Endothelial cell (in vitro differentiated cells): Measurements from ENCODE around the gene CES4A. TPM values are rescaled to one million over a fixed set of nuclear protein-coding genes. Genes with fewer than 3 reads are reported as not detected.
"Not testable (repeated sequence)": the region's sequence is repeated elsewhere in the genome, so short reads cannot be mapped to it uniquely, and the experiment has no call there.

Experiments used
- DNase-seq: peaks from one replicate; pipeline ENCODE4 v3.0.0; 2021; ENCODE audit warnings: low spot score
- H3K27ac Mint-ChIP-seq: one replicate; pipeline ENCODE4 v1.8.0; 2021; ENCODE audit warnings: mixed read lengths, inconsistent platforms; ENCODE audit not compliant: unreplicated experiment
- H3K27me3 Mint-ChIP-seq: one replicate; pipeline ENCODE4 v1.8.0; 2021; ENCODE audit warnings: mild to moderate bottlenecking, moderate library complexity, mixed read lengths, inconsistent platforms; ENCODE audit not compliant: unreplicated experiment
- H3K36me3 Mint-ChIP-seq: one replicate; pipeline ENCODE4 v1.8.0; 2021; ENCODE audit warnings: mild to moderate bottlenecking, low read depth, mixed read lengths, inconsistent platforms; ENCODE audit not compliant: unreplicated experiment
- H3K4me1 Mint-ChIP-seq: one replicate; pipeline ENCODE4 v1.8.0; 2021; ENCODE audit warnings: mild to moderate bottlenecking, mixed read lengths, inconsistent platforms; ENCODE audit not compliant: unreplicated experiment
- H3K4me3 Mint-ChIP-seq: one replicate; pipeline ENCODE4 v1.8.0; 2021; ENCODE audit warnings: mild to moderate bottlenecking, mixed read lengths, inconsistent platforms; ENCODE audit not compliant: unreplicated experiment
- H3K9me3 Mint-ChIP-seq: one replicate; pipeline ENCODE4 v1.8.0; 2021; ENCODE audit warnings: mixed read lengths, inconsistent platforms; ENCODE audit not compliant: unreplicated experiment
- CTCF ChIP-seq: fragments of 200-600 bp; sonication (generic); IDR thresholded peaks from one replicate; pipeline ENCODE4 v1.5.0; 2021; ENCODE audit warnings: antibody characterized with exemption; ENCODE audit not compliant: unreplicated experiment
- total RNA-seq: library from RNA; stranded (reverse); fragmentation: NEBNext Ultra II Directional; extraction: Animal tissue kit (Norgen Biotek cat#: 25700); gene quantifications from one replicate; pipeline ENCODE4 v1.2.1, GENCODE V29; 2021; ENCODE audit not compliant: unreplicated experiment

The CES4A gene
- total RNA-seq, 1 donor from 2014 or later: 1.1 TPM

- no peak for TF ChIP-seq CTCF
- DNase-seq: no peak
- H3K4me3 Mint-ChIP-seq: no peak overlapping the region
- no peak overlapping the region for H3K27ac Mint-ChIP-seq
- H3K9me3 Mint-ChIP-seq: no peaks in the 10 kb centered on the region
- H3K27me3 Mint-ChIP-seq: peaks cover 5% of the 10 kb centered on the region
- H3K4me1 Mint-ChIP-seq: peaks cover 5% of the 10 kb centered on the region
- peaks cover 19% of the 10 kb centered on the region for H3K36me3 Mint-ChIP-seq
Observed at GRCh38 chr16:66944054-66944441, 44.3 kb upstream of the CES4A start.

GRCh38 chr16:66944971-66945370 lies 43.4 kb upstream of the CES4A start:
- H3K27me3 Mint-ChIP-seq, H3K9me3 Mint-ChIP-seq, DNase-seq, H3K4me1 Mint-ChIP-seq, H3K4me3 Mint-ChIP-seq: not testable (repeated sequence)
- Mint-ChIP-seq H3K27ac (peak overlapping the region; percentile 14), H3K36me3 (peaks cover 15% of the 10 kb centered on the region)

- no peak for TF ChIP-seq CTCF
- peaks cover 13% of the 10 kb centered on the region for H3K36me3 Mint-ChIP-seq
- H3K9me3 Mint-ChIP-seq: no peaks in the 10 kb centered on the region
- no peaks in the 10 kb centered on the region for H3K27me3 Mint-ChIP-seq
- no peak overlapping the region for H3K4me3 Mint-ChIP-seq
- H3K4me1 Mint-ChIP-seq: peaks cover 5% of the 10 kb centered on the region
- no peak for DNase-seq
- no peak overlapping the region for H3K27ac Mint-ChIP-seq
Observed at GRCh38 chr16:66945939-66946338, 42.5 kb upstream of the CES4A start.

DNA sequence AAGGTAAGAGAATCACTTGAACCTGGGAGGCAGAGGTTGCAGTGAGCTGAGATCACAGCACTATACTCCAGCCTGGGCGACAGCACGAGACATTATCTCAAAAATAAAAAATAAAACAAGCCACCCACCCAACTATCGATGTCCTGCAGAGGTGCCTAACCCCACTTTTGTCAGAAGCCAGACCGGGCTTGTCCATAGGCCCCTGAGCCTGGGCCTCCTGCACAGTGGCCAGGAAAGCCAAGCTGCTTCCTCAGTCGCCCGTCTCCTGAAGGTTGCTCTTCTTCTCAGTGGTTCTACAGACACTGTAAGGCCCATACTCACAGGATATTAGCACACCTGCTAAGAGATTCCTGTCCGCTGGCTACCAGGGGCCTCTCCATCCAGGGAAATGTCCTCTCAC lies 41.8 kb upstream of the CES4A start:
- H3K4me1 Mint-ChIP-seq: peaks cover 5% of the 10 kb centered on the region
- peak overlapping the region; percentile 15 for H3K27ac Mint-ChIP-seq
- H3K9me3 Mint-ChIP-seq: no peaks in the 10 kb centered on the region
- H3K4me3 Mint-ChIP-seq: no peak overlapping the region
- no peaks in the 10 kb centered on the region for H3K27me3 Mint-ChIP-seq
- peaks cover 13% of the 10 kb centered on the region for H3K36me3 Mint-ChIP-seq
- no peak for DNase-seq
- no peak for TF ChIP-seq CTCF

GRCh38 chr16:66946974-66947301 lies 41.5 kb upstream of the CES4A start:
- no peak for TF ChIP-seq CTCF
- Mint-ChIP-seq H3K4me3 (no peak overlapping the region), H3K4me1 (peaks cover 5% of the 10 kb centered on the region), H3K27ac (peak overlapping the region; percentile 15), H3K27me3 (no peaks in the 10 kb centered on the region), H3K36me3 (peaks cover 12% of the 10 kb centered on the region), H3K9me3 (no peaks in the 10 kb centered on the region)
- no peak for DNase-seq
